ENCODE measurements around the gene FOXP1.

The FOXP1 gene

GRCh38 chr3:71503525-71504249 is 79.8 kb downstream of the FOXP1 start:
- DNase-seq: no peak

GRCh38 chr3:71502066-71502625 is 81.4 kb downstream of the FOXP1 start:
- DNase-seq: no peak

- no peak for DNase-seq
Observed at GRCh38 chr3:71500696-71501095, 82.8 kb downstream of the FOXP1 start.

- DNase-seq: no peak
Observed at GRCh38 chr3:71499227-71499876, 84.2 kb downstream of the FOXP1 start.

GRCh38 chr3:71498543-71498942 is 85.0 kb downstream of the FOXP1 start:
- DNase-seq: no peak

GRCh38 chr3:71497971-71498444 is 85.5 kb downstream of the FOXP1 start:
- DNase-seq: no peak

- DNase-seq: no peak
Observed at GRCh38 chr3:71497367-71497897, 86.1 kb downstream of the FOXP1 start.

- DNase-seq: no peak
Observed at GRCh38 chr3:71495708-71496472, 87.6 kb downstream of the FOXP1 start.

GRCh38 chr3:71494212-71494611 is 89.3 kb downstream of the FOXP1 start:
- DNase-seq: no peak

GRCh38 chr3:71492974-71493771 is 90.4 kb downstream of the FOXP1 start:
- no peak for DNase-seq

- DNase-seq: no peak
Observed at GRCh38 chr3:71492566-71492965, 91.0 kb downstream of the FOXP1 start.

- DNase-seq: no peak
Observed at GRCh38 chr3:71491154-71491752, 92.3 kb downstream of the FOXP1 start.

- no peak for DNase-seq
Observed at GRCh38 chr3:71490692-71491091, 92.8 kb downstream of the FOXP1 start.

- DNase-seq: no peak
Observed at GRCh38 chr3:71489315-71489761, 94.2 kb downstream of the FOXP1 start.

GRCh38 chr3:71488882-71489281 is 94.6 kb downstream of the FOXP1 start:
- no peak for DNase-seq

- no peak for DNase-seq
Observed at GRCh38 chr3:71488391-71488809, 95.1 kb downstream of the FOXP1 start.

- DNase-seq: no peak
Observed at GRCh38 chr3:71487418-71487817, 96.1 kb downstream of the FOXP1 start.

GRCh38 chr3:71486831-71487230 is 96.7 kb downstream of the FOXP1 start:
- peak in 1 of 2 donors; percentile 42 for DNase-seq

- DNase-seq: no peak
Observed at GRCh38 chr3:71485896-71486295, 97.6 kb downstream of the FOXP1 start.

- DNase-seq: no peak
Observed at GRCh38 chr3:71484452-71484851, 99.1 kb downstream of the FOXP1 start.

- no peak for DNase-seq
Observed at GRCh38 chr3:71484047-71484446, 99.5 kb downstream of the FOXP1 start.

- no peak for DNase-seq
Observed at GRCh38 chr3:71482771-71483170, 100.8 kb downstream of the FOXP1 start.

Measured in stimulated activated CD4-positive, alpha-beta T cell treated with anti-CD3 and anti-CD28 coated beads, Interleukin-2, amount 100 ng/mL, for 24 hours (primary cell).